OCI-LY7 (cell line): ENCODE data around the gene AMPH.
"Not testable (repeated sequence)": the region's sequence is repeated elsewhere in the genome, so short reads cannot be mapped to it uniquely, and the experiment has no call there.

Experiments used
- CTCF ChIP-seq: fragments of 200-600 bp; sonication (generic); conservative IDR thresholded peaks from 2 replicates; pipeline ENCODE4 v1.5.1; 2014; ENCODE audit warnings: mild to moderate bottlenecking, antibody characterized with exemption, low read length, moderate library complexity, mixed read lengths
- EZH2phosphoT487 ChIP-seq: fragments of 200-600 bp; sonication (generic); IDR thresholded peaks from 2 replicates; pipeline ENCODE4 v1.6.1; 2018; ENCODE audit warnings: low read depth, borderline replicate concordance, mild to moderate bottlenecking, mixed run types, antibody characterized with exemption, low read length, moderate library complexity, mixed read lengths

- TF ChIP-seq CTCF, EZH2phosphoT487: not testable (repeated sequence)
Measured at GRCh38 chr7:38350777-38351176, 280.4 kb downstream of the AMPH start.
